ENCODE results near the gene TXNRD1.

DNA sequence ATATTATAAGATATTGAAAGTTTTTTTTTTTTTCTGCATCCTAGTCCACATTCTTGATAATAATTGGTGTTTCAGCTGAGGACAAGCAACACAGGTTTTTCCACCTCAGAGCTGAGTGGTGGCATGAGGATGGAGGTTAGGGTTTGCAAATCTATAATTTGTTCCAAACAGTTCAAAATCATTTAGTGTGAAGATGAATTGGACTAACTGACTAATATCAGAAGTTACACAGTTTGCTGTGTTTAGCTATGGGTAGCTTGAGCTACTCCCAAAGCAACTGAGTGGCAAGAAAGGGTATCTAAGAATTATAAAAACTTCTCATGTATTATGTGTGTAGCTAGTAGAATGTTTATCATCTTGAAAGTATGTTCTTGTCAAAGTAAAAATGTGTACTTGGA, 105.0 kb downstream of the TXNRD1 start:
- TF ChIP-seq POLR2A (IDR thresholded peaks at IDR 0.05) = no peak
- TF ChIP-seq, protein P1, sequence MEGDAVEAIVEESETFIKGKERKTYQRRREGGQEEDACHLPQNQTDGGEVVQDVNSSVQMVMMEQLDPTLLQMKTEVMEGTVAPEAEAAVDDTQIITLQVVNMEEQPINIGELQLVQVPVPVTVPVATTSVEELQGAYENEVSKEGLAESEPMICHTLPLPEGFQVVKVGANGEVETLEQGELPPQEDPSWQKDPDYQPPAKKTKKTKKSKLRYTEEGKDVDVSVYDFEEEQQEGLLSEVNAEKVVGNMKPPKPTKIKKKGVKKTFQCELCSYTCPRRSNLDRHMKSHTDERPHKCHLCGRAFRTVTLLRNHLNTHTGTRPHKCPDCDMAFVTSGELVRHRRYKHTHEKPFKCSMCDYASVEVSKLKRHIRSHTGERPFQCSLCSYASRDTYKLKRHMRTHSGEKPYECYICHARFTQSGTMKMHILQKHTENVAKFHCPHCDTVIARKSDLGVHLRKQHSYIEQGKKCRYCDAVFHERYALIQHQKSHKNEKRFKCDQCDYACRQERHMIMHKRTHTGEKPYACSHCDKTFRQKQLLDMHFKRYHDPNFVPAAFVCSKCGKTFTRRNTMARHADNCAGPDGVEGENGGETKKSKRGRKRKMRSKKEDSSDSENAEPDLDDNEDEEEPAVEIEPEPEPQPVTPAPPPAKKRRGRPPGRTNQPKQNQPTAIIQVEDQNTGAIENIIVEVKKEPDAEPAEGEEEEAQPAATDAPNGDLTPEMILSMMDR (IDR thresholded peaks at IDR 0.05) = no peak

All from Peyer's patch (tissue), 4 donors.